SJCRH30 (cell line): ENCODE data around the gene CFAP299. TPM values are rescaled to one million over a fixed set of nuclear protein-coding genes. Genes with fewer than 3 reads are reported as not detected.

Experiments
- DNase-seq, 2 experiments: peaks; one replicate each; pipeline ENCODE4 v3.0.0-alpha.2; 2015 to 2020
- H3K27ac ChIP-seq: fragments of 250-450 bp; sonication (Bioruptor Pico); 2 replicates; pipeline ENCODE4 v1.5.1; 2020; ENCODE audit warnings: mild to moderate bottlenecking, moderate library complexity
- H3K27me3 ChIP-seq: fragments of 250-450 bp; sonication (Bioruptor Pico); 2 replicates; pipeline ENCODE4 v1.5.1; 2020; ENCODE audit warnings: mild to moderate bottlenecking, moderate library complexity
- H3K36me3 ChIP-seq: fragments of 250-450 bp; sonication (Bioruptor Pico); 2 replicates; pipeline ENCODE4 v1.5.1; 2020; ENCODE audit warnings: mild to moderate bottlenecking, moderate library complexity
- H3K4me1 ChIP-seq: fragments of 250-450 bp; sonication (Bioruptor Pico); 2 replicates; pipeline ENCODE4 v1.5.1; 2020; ENCODE audit warnings: mild to moderate bottlenecking, moderate library complexity
- H3K4me3 ChIP-seq: fragments of 250-450 bp; sonication (Bioruptor Pico); 2 replicates; pipeline ENCODE4 v1.5.1; 2020; ENCODE audit warnings: mild to moderate bottlenecking, moderate library complexity
- H3K9me3 ChIP-seq: fragments of 250-450 bp; sonication (Bioruptor Pico); replicated peaks from 2 replicates; pipeline ENCODE4 v1.5.1; 2020; ENCODE audit warnings: mild to moderate bottlenecking, moderate library complexity
- total RNA-seq: library from RNA; depleted of rRNA; stranded (reverse); fragments of >200 nt; shearing (Covaris generic); gene quantifications from 2 replicates; pipeline ENCODE4 v1.2.3, GENCODE V29; 2014

The CFAP299 gene
- total RNA-seq, 1 experiment from 2014 or later, result not detected

GRCh38 chr4:80390178-80390577 is 54.6 kb downstream of the CFAP299 start:
- no peaks in the 10 kb centered on the region for H3K36me3 ChIP-seq
- DNase-seq, result no peak
- no peaks in the 10 kb centered on the region for H3K27me3 ChIP-seq
- H3K9me3 ChIP-seq, result no peaks in the 10 kb centered on the region
- no peak overlapping the region for H3K4me3 ChIP-seq
- H3K27ac ChIP-seq, result no peak overlapping the region
- H3K4me1 ChIP-seq, result no peaks in the 10 kb centered on the region

- H3K36me3 ChIP-seq, result no peaks in the 10 kb centered on the region
- H3K4me1 ChIP-seq, result no peaks in the 10 kb centered on the region
- H3K27ac ChIP-seq, result no peak overlapping the region
- H3K4me3 ChIP-seq, result no peak overlapping the region
- no peaks in the 10 kb centered on the region for H3K27me3 ChIP-seq
- DNase-seq, result no peak
- H3K9me3 ChIP-seq, result no peaks in the 10 kb centered on the region
Measured at GRCh38 chr4:80393246-80393969, 57.9 kb downstream of the CFAP299 start.

GRCh38 chr4:80393970-80394250 is 58.4 kb downstream of the CFAP299 start:
- no peak overlapping the region for H3K4me3 ChIP-seq
- no peaks in the 10 kb centered on the region for H3K9me3 ChIP-seq
- no peak for DNase-seq
- no peaks in the 10 kb centered on the region for H3K4me1 ChIP-seq
- H3K27ac ChIP-seq, result no peak overlapping the region
- no peaks in the 10 kb centered on the region for H3K36me3 ChIP-seq
- no peaks in the 10 kb centered on the region for H3K27me3 ChIP-seq

- no peaks in the 10 kb centered on the region for H3K36me3 ChIP-seq
- H3K9me3 ChIP-seq, result no peaks in the 10 kb centered on the region
- no peaks in the 10 kb centered on the region for H3K4me1 ChIP-seq
- no peak overlapping the region for H3K27ac ChIP-seq
- no peak for DNase-seq
- H3K4me3 ChIP-seq, result no peak overlapping the region
- H3K27me3 ChIP-seq, result no peaks in the 10 kb centered on the region
Measured at GRCh38 chr4:80407246-80407645, 71.7 kb downstream of the CFAP299 start.

- DNase-seq, result no peak
- H3K27ac ChIP-seq, result no peak overlapping the region
- no peaks in the 10 kb centered on the region for H3K4me1 ChIP-seq
- H3K27me3 ChIP-seq, result no peaks in the 10 kb centered on the region
- no peaks in the 10 kb centered on the region for H3K36me3 ChIP-seq
- no peaks in the 10 kb centered on the region for H3K9me3 ChIP-seq
- no peak overlapping the region for H3K4me3 ChIP-seq
Measured at GRCh38 chr4:80409809-80410208, 74.3 kb downstream of the CFAP299 start.

GRCh38 chr4:80412322-80412721 is 76.8 kb downstream of the CFAP299 start:
- DNase-seq, result no peak
- Histone ChIP-seq H3K4me1 (no peaks in the 10 kb centered on the region), H3K9me3 (no peaks in the 10 kb centered on the region), H3K36me3 (no peaks in the 10 kb centered on the region), H3K27ac (no peak overlapping the region), H3K27me3 (no peaks in the 10 kb centered on the region), H3K4me3 (no peak overlapping the region)

GRCh38 chr4:80413086-80413485 is 77.6 kb downstream of the CFAP299 start:
- Histone ChIP-seq H3K27me3 (no peaks in the 10 kb centered on the region), H3K9me3 (no peaks in the 10 kb centered on the region), H3K4me3 (no peak overlapping the region), H3K36me3 (no peaks in the 10 kb centered on the region), H3K27ac (no peak overlapping the region), H3K4me1 (no peaks in the 10 kb centered on the region)
- no peak for DNase-seq

GRCh38 chr4:80417019-80417418 is 81.5 kb downstream of the CFAP299 start:
- no peaks in the 10 kb centered on the region; the same call in 1 of the 2 replicates for H3K4me1 ChIP-seq
- H3K9me3 ChIP-seq, result no peaks in the 10 kb centered on the region
- no peak overlapping the region for H3K4me3 ChIP-seq
- H3K27me3 ChIP-seq, result 0 out of 2 replicates have a peak, but pooled peaks cover 4% of the 10 kb centered on the region
- no peak overlapping the region for H3K27ac ChIP-seq
- no peak for DNase-seq
- no peaks in the 10 kb centered on the region for H3K36me3 ChIP-seq

GRCh38 chr4:80419946-80420345 is 84.4 kb downstream of the CFAP299 start:
- Histone ChIP-seq H3K4me3 (no peak overlapping the region), H3K27me3 (peaks cover 4% of the 10 kb centered on the region; the same call in 1 of the 2 replicates), H3K36me3 (no peaks in the 10 kb centered on the region), H3K27ac (no peak overlapping the region), H3K9me3 (no peaks in the 10 kb centered on the region), H3K4me1 (no peaks in the 10 kb centered on the region; the same call in 1 of the 2 replicates)
- no peak for DNase-seq

- H3K36me3 ChIP-seq, result no peaks in the 10 kb centered on the region
- no peak overlapping the region for H3K27ac ChIP-seq
- no peaks in the 10 kb centered on the region for H3K9me3 ChIP-seq
- DNase-seq, result no peak
- no peaks in the 10 kb centered on the region; the same call in 1 of the 2 replicates for H3K4me1 ChIP-seq
- peaks cover 4% of the 10 kb centered on the region; the same call in 1 of the 2 replicates for H3K27me3 ChIP-seq
- H3K4me3 ChIP-seq, result no peak overlapping the region
Measured at GRCh38 chr4:80420638-80421037, 85.1 kb downstream of the CFAP299 start.

GRCh38 chr4:80422727-80423404 is 87.3 kb downstream of the CFAP299 start:
- Histone ChIP-seq H3K4me3 (no peak overlapping the region), H3K9me3 (no peaks in the 10 kb centered on the region), H3K36me3 (no peaks in the 10 kb centered on the region), H3K27me3 (peaks cover 4% of the 10 kb centered on the region; the same call in 1 of the 2 replicates), H3K27ac (no peak overlapping the region), H3K4me1 (no peaks in the 10 kb centered on the region; the same call in 1 of the 2 replicates)
- DNase-seq, result no peak

GRCh38 chr4:80423553-80424224 is 88.2 kb downstream of the CFAP299 start:
- Histone ChIP-seq H3K4me3 (no peak overlapping the region), H3K4me1 (no peaks in the 10 kb centered on the region; the same call in 1 of the 2 replicates), H3K9me3 (no peaks in the 10 kb centered on the region), H3K36me3 (no peaks in the 10 kb centered on the region), H3K27me3 (peaks cover 4% of the 10 kb centered on the region; the same call in 1 of the 2 replicates), H3K27ac (no peak overlapping the region)
- no peak for DNase-seq

GRCh38 chr4:80424225-80424581 is 88.7 kb downstream of the CFAP299 start:
- no peaks in the 10 kb centered on the region for H3K9me3 ChIP-seq
- no peak for DNase-seq
- peaks cover 4% of the 10 kb centered on the region; the same call in 1 of the 2 replicates for H3K27me3 ChIP-seq
- no peak overlapping the region for H3K4me3 ChIP-seq
- H3K36me3 ChIP-seq, result no peaks in the 10 kb centered on the region
- no peak overlapping the region for H3K27ac ChIP-seq
- H3K4me1 ChIP-seq, result no peaks in the 10 kb centered on the region; the same call in 1 of the 2 replicates

- DNase-seq, result no peak
- Histone ChIP-seq H3K9me3 (no peaks in the 10 kb centered on the region), H3K27me3 (peaks cover 4% of the 10 kb centered on the region; the same call in 1 of the 2 replicates), H3K27ac (no peak overlapping the region), H3K4me1 (no peaks in the 10 kb centered on the region; the same call in 1 of the 2 replicates), H3K36me3 (no peaks in the 10 kb centered on the region), H3K4me3 (no peak overlapping the region)
Measured at GRCh38 chr4:80425124-80426100, 89.9 kb downstream of the CFAP299 start.
